GM21825 (cell line): ENCODE results near the gene MAPK1.
A peak's percentile ranks its signal among the peaks of the same experiment; 100 is the strongest.
"Not testable (repeated sequence)": the region's sequence is repeated elsewhere in the genome, so short reads cannot be mapped to it uniquely, and the experiment has no call there.

Source experiments
- ATAC-seq: cut with Tn5 transposase; IDR thresholded peaks from one replicate; pipeline ENCODE4 v1.9.1; 2021; ENCODE audit warnings: mild to moderate bottlenecking, moderate library complexity; ENCODE audit not compliant: unreplicated experiment

Gene MAPK1

GRCh38 chr22:21882754-21883333 lies 15.4 kb upstream of the MAPK1 start:
- ATAC-seq: not testable (repeated sequence)

- ATAC-seq: no peak
Measured at GRCh38 chr22:21881841-21882753, 14.7 kb upstream of the MAPK1 start.

GRCh38 chr22:21876486-21877176 lies 9.2 kb upstream of the MAPK1 start:
- ATAC-seq: no peak

- not testable (repeated sequence) for ATAC-seq
Measured at GRCh38 chr22:21874953-21875352, 7.5 kb upstream of the MAPK1 start.

GRCh38 chr22:21873619-21874018 lies 6.2 kb upstream of the MAPK1 start:
- ATAC-seq: no peak

- not testable (repeated sequence) for ATAC-seq
Measured at GRCh38 chr22:21872741-21873140, 5.3 kb upstream of the MAPK1 start.

- ATAC-seq: no peak
Measured at GRCh38 chr22:21868651-21869050, 1.2 kb upstream of the MAPK1 start.

GRCh38 chr22:21866833-21867527 lies 465 bp downstream of the MAPK1 start:
- ATAC-seq: peak; percentile 15

- ATAC-seq: no peak
Measured at GRCh38 chr22:21865041-21865440, 2.4 kb downstream of the MAPK1 start.

GRCh38 chr22:21862386-21863245 lies 4.8 kb downstream of the MAPK1 start:
- no peak for ATAC-seq

GRCh38 chr22:21861851-21862250 lies 5.6 kb downstream of the MAPK1 start:
- ATAC-seq: no peak

- ATAC-seq: no peak
Measured at GRCh38 chr22:21861264-21861848, 6.1 kb downstream of the MAPK1 start.

GRCh38 chr22:21860491-21861039 lies 6.9 kb downstream of the MAPK1 start:
- ATAC-seq: no peak

- ATAC-seq: no peak
Measured at GRCh38 chr22:21858025-21858764, 9.2 kb downstream of the MAPK1 start.

- no peak for ATAC-seq
Measured at GRCh38 chr22:21857481-21857914, 9.9 kb downstream of the MAPK1 start.

GRCh38 chr22:21856868-21857267 lies 10.6 kb downstream of the MAPK1 start:
- ATAC-seq: no peak

- no peak for ATAC-seq
Measured at GRCh38 chr22:21856197-21856596, 11.2 kb downstream of the MAPK1 start.

- no peak for ATAC-seq
Measured at GRCh38 chr22:21855676-21856075, 11.8 kb downstream of the MAPK1 start.

- ATAC-seq: no peak
Measured at GRCh38 chr22:21850660-21851059, 16.8 kb downstream of the MAPK1 start.
